Measurements from ENCODE around the gene DDX39B.
"Not testable (repeated sequence)": the region's sequence is repeated elsewhere in the genome, so short reads cannot be mapped to it uniquely, and the experiment has no call there.

DDX39B gene

DNA sequence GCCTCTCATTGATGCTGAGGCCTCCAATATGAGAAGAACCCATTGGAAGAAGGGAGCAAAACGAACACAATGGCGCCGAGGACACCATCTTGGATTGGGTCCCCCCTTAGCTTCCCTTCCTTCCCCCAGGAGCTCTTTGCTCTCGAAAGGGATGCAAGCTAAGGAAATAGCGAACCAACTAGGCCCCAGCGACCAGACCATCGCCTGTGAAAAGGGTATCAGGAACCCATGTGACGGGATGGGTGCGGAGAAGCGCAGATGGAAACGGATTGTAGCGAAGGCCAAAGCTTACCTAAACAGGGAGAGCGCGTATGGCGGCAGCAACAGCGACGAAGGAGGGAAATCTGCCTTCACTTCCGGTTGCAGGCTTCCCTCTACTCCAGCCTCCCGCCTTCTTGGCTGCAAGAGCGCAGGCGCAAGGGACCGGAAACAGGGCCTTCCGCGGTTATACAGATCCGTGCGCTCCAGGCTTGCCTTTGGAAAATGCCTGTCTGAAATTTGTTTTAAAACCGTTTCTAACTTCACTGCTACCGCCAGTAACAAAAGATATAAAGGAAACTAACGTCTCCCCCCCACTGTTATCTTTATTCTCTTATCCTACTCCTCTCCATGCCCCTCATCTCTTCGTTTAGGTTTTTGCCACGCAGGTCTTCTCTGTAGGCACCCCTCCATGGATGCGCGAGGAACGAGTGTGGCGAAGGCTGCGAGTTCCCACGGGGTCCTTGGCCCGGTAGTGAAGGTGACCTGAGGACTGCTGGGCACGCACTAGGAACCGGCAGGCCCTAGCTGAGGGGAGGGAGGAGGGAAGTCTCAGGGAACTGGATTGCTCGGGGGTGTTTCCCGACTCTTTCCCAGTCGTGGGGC lies at the start of gene DDX39B:
DDX39B (minus strand) TSS at position 346 of the 864 bp plus-strand sequence. CDS start 1,471 bp downstream, outside the sequence.
- Histone ChIP-seq H3K27ac (ENCODE audit: low read length) (peak within 1 kb of the TSS; percentile 99), H3K9me3 (ENCODE audit: control insufficient read depth in 2 of 2, low read length in 2 of 2) (no peaks in the 10 kb centered on the region), H3K9ac (ENCODE audit: low read length in 2 of 2) (peak within 1 kb of the TSS; percentile 97 to 98), H3K4me3 (ENCODE audit: low read length in 2 of 2) (peak within 1 kb of the TSS; percentile 95 to 100), H3K4me1 (ENCODE audit: control insufficient read depth, insufficient read depth, low read length) (peaks cover 50% of the 10 kb centered on the region), H3K27me3 (ENCODE audit: control insufficient read depth in 1 of 2, insufficient read depth in 2 of 2, low read length in 2 of 2) (no peaks in the 10 kb centered on the region), H3K36me3 (ENCODE audit: control insufficient read depth in 2 of 2, insufficient read depth in 2 of 2, low read length in 2 of 2) (peaks cover 17 to 20% of the 10 kb centered on the region in 2 donors)

GRCh38 chr6:31590691-31591090 lies 48.9 kb upstream of the DDX39B start:
- not testable (repeated sequence) for H3K9ac ChIP-seq (ENCODE audit: low read length in 2 of 2); H3K9me3 ChIP-seq (ENCODE audit: control insufficient read depth in 2 of 2, low read length in 2 of 2); H3K4me3 ChIP-seq (ENCODE audit: low read length in 2 of 2); H3K4me1 ChIP-seq (ENCODE audit: control insufficient read depth, insufficient read depth, low read length); H3K27ac ChIP-seq (ENCODE audit: low read length); H3K36me3 ChIP-seq (ENCODE audit: control insufficient read depth in 2 of 2, insufficient read depth in 2 of 2, low read length in 2 of 2)
- H3K27me3 ChIP-seq (ENCODE audit: control insufficient read depth in 1 of 2, insufficient read depth in 2 of 2, low read length in 2 of 2), result peaks cover 7 to 11% of the 10 kb centered on the region in 2 donors

GRCh38 chr6:31588871-31589650 lies 47.3 kb upstream of the DDX39B start:
- peaks cover 7 to 11% of the 10 kb centered on the region in 2 donors for H3K27me3 ChIP-seq (ENCODE audit: control insufficient read depth in 1 of 2, insufficient read depth in 2 of 2, low read length in 2 of 2)
- H3K4me3 ChIP-seq (ENCODE audit: low read length in 2 of 2), result no peak overlapping the region
- no peak overlapping the region for H3K27ac ChIP-seq (ENCODE audit: low read length)
- no peaks in the 10 kb centered on the region for H3K36me3 ChIP-seq (ENCODE audit: control insufficient read depth in 2 of 2, insufficient read depth in 2 of 2, low read length in 2 of 2)
- no peak overlapping the region for H3K9ac ChIP-seq (ENCODE audit: low read length in 2 of 2)
- H3K4me1 ChIP-seq (ENCODE audit: control insufficient read depth, insufficient read depth, low read length), result no peaks in the 10 kb centered on the region
- no peaks in the 10 kb centered on the region for H3K9me3 ChIP-seq (ENCODE audit: control insufficient read depth in 2 of 2, low read length in 2 of 2)

DNA sequence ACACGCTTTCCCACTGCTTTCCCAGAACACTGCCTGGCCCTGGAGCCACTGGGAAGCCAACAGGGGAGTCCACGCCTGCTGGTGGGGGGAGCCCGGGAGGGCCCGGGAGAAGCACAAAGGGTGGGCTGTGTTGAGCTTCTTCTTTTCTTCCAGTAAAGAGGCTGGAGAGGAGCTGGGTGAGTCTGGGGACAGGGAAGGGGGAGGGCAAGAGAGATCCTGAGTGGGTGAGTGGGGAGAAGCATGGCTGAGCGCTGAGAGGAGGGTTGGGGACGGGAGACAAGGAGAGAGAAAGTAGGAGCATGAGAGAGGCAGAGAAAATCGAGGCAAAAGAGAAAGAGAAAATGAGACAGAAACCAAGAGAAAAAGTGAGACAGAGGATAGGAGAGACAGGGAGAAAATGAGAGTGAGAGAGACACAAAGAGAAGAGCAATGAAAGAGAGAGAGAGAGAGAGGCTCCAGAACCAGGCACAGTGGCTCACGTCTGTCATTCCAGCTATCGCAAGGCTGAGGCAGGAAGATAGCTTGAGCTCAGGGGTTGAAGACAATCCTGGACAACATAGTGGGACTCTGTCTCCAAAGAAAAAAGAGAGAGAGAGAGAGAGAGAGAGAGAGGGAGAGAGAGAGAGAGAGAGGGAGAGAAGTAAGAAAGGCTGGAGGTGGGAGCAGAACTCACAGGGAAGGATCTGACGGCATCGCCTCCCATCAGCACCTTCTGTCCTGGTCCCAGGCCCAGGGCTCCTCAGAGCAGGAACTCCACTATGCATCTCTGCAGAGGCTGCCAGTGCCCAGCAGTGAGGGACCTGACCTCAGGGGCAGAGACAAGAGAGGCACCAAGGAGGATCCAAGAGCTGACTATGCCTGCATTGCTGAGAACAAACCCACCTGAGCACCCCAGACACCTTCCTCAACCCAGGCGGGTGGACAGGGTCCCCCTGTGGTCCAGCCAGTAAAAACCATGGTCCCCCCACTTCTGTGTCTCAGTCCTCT lies 46.3 kb upstream of the DDX39B start:
- no peak overlapping the region for H3K9ac ChIP-seq (ENCODE audit: low read length in 2 of 2)
- no peaks in the 10 kb centered on the region for H3K9me3 ChIP-seq (ENCODE audit: control insufficient read depth in 2 of 2, low read length in 2 of 2)
- H3K27ac ChIP-seq (ENCODE audit: low read length), result no peak overlapping the region
- H3K4me3 ChIP-seq (ENCODE audit: low read length in 2 of 2), result no peak overlapping the region
- H3K36me3 ChIP-seq (ENCODE audit: control insufficient read depth in 2 of 2, insufficient read depth in 2 of 2, low read length in 2 of 2), result no peaks in the 10 kb centered on the region
- H3K4me1 ChIP-seq (ENCODE audit: control insufficient read depth, insufficient read depth, low read length), result no peaks in the 10 kb centered on the region
- H3K27me3 ChIP-seq (ENCODE audit: control insufficient read depth in 1 of 2, insufficient read depth in 2 of 2, low read length in 2 of 2), result peaks cover 7 to 11% of the 10 kb centered on the region in 2 donors

GRCh38 chr6:31586599-31587281 lies 44.9 kb upstream of the DDX39B start:
- Histone ChIP-seq H3K27me3 (ENCODE audit: control insufficient read depth in 1 of 2, insufficient read depth in 2 of 2, low read length in 2 of 2) (peaks cover 7 to 11% of the 10 kb centered on the region in 2 donors), H3K9ac (ENCODE audit: low read length in 2 of 2) (no peak overlapping the region), H3K4me3 (ENCODE audit: low read length in 2 of 2) (no peak overlapping the region), H3K4me1 (ENCODE audit: control insufficient read depth, insufficient read depth, low read length) (peaks cover 5% of the 10 kb centered on the region), H3K36me3 (ENCODE audit: control insufficient read depth in 2 of 2, insufficient read depth in 2 of 2, low read length in 2 of 2) (no peaks in the 10 kb centered on the region), H3K27ac (ENCODE audit: low read length) (no peak overlapping the region), H3K9me3 (ENCODE audit: control insufficient read depth in 2 of 2, low read length in 2 of 2) (no peaks in the 10 kb centered on the region)

- Histone ChIP-seq H3K9ac (ENCODE audit: low read length in 2 of 2) (no peak within 1 kb of the TSS), H3K4me1 (ENCODE audit: control insufficient read depth, insufficient read depth, low read length) (peaks cover 11% of the 10 kb centered on the region), H3K27me3 (ENCODE audit: control insufficient read depth in 1 of 2, insufficient read depth in 2 of 2, low read length in 2 of 2) (peaks cover 7 to 11% of the 10 kb centered on the region in 2 donors), H3K27ac (ENCODE audit: low read length) (no peak within 1 kb of the TSS), H3K36me3 (ENCODE audit: control insufficient read depth in 2 of 2, insufficient read depth in 2 of 2, low read length in 2 of 2) (no peaks in the 10 kb centered on the region), H3K9me3 (ENCODE audit: control insufficient read depth in 2 of 2, low read length in 2 of 2) (no peaks in the 10 kb centered on the region), H3K4me3 (ENCODE audit: low read length in 2 of 2) (no peak within 1 kb of the TSS)
Measured at GRCh38 chr6:31586008-31586407, 44.2 kb upstream of the DDX39B start, which contains the start of gene LST1. TSS of gene LST1 (plus strand) at chr6:31586277. CDS start at chr6:31587300, 1,023 bp downstream.

DNA sequence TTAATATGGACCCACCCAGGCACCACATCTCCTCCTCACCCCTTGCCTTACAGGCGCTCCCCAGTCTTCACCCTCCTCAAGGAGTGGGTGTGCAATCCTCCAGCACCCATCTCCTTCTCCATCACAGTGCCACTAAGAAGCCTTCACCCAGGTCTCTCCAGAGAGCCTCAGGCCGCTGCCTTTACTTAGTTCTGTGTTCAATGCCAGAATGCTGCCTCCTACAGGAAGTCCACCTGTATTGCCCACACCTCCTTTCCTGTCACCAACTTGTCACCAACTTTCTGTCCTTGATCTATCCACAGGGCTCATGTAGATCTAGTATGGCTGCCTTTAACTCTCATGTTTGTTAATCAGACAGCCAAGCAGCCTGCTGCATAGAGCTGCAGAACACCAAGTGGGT lies 43.7 kb upstream of the DDX39B start:
- H3K27me3 ChIP-seq (ENCODE audit: control insufficient read depth in 1 of 2, insufficient read depth in 2 of 2, low read length in 2 of 2), result peaks cover 7 to 11% of the 10 kb centered on the region in 2 donors
- no peaks in the 10 kb centered on the region for H3K9me3 ChIP-seq (ENCODE audit: control insufficient read depth in 2 of 2, low read length in 2 of 2)
- H3K36me3 ChIP-seq (ENCODE audit: control insufficient read depth in 2 of 2, insufficient read depth in 2 of 2, low read length in 2 of 2), result no peaks in the 10 kb centered on the region
- H3K4me3 ChIP-seq (ENCODE audit: low read length in 2 of 2), result no peak overlapping the region
- no peak overlapping the region for H3K27ac ChIP-seq (ENCODE audit: low read length)
- no peak overlapping the region for H3K9ac ChIP-seq (ENCODE audit: low read length in 2 of 2)
- peaks cover 16% of the 10 kb centered on the region for H3K4me1 ChIP-seq (ENCODE audit: control insufficient read depth, insufficient read depth, low read length)

DNA sequence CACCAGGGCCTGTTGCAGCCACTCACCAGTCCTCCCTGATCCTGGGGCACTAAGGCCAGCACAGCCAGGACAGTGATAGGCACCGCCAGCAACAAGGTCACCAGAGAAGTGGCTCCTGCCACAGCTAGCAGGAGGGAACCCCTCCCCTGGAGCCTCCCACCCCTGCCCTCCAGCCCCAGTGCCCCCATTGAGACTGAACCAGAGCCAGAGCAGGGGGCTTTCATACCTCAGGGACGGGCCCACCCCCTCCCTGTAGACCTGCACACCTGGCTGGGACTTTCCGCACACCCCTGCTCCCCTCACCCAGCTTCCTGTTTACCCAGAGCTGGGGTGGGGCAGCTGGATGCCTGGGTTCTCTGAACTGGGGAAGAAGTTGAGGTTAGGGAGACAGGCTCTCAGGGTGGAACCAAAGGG lies 40.4 kb upstream of the DDX39B start, which contains the start of gene LTB:
LTB (minus strand) TSS at position 195 of the 414 bp plus-strand sequence; CDS start at position 188, 7 bp downstream.
- Histone ChIP-seq H3K9me3 (ENCODE audit: control insufficient read depth in 2 of 2, low read length in 2 of 2) (no peaks in the 10 kb centered on the region), H3K4me1 (ENCODE audit: control insufficient read depth, insufficient read depth, low read length) (peaks cover 19% of the 10 kb centered on the region), H3K36me3 (ENCODE audit: control insufficient read depth in 2 of 2, insufficient read depth in 2 of 2, low read length in 2 of 2) (no peaks in the 10 kb centered on the region), H3K27me3 (ENCODE audit: control insufficient read depth in 1 of 2, insufficient read depth in 2 of 2, low read length in 2 of 2) (peaks cover 2 to 6% of the 10 kb centered on the region in 2 donors), H3K9ac (ENCODE audit: low read length in 2 of 2) (peak within 1 kb of the TSS; percentile 88 to 91), H3K4me3 (ENCODE audit: low read length in 2 of 2) (peak within 1 kb of the TSS; percentile 92 to 94), H3K27ac (ENCODE audit: low read length) (peak within 1 kb of the TSS; percentile 79)

GRCh38 chr6:31581434-31582229 lies 39.8 kb upstream of the DDX39B start:
- peaks cover under 1% of the 10 kb centered on the region in 2 donors for H3K27me3 ChIP-seq (ENCODE audit: control insufficient read depth in 1 of 2, insufficient read depth in 2 of 2, low read length in 2 of 2)

More at GRCh38 chr6:31581434-31582229, 39.8 kb upstream of the DDX39B start:
- peak overlapping the region; percentile 88 to 91 for H3K9ac ChIP-seq (ENCODE audit: low read length in 2 of 2)
- H3K4me3 ChIP-seq (ENCODE audit: low read length in 2 of 2), result peak overlapping the region; percentile 92 to 94
- peak overlapping the region; percentile 79 for H3K27ac ChIP-seq (ENCODE audit: low read length)
- peaks cover 19% of the 10 kb centered on the region for H3K4me1 ChIP-seq (ENCODE audit: control insufficient read depth, insufficient read depth, low read length)
- H3K36me3 ChIP-seq (ENCODE audit: control insufficient read depth in 2 of 2, insufficient read depth in 2 of 2, low read length in 2 of 2), result no peaks in the 10 kb centered on the region
- no peaks in the 10 kb centered on the region for H3K9me3 ChIP-seq (ENCODE audit: control insufficient read depth in 2 of 2, low read length in 2 of 2)

Data from stomach smooth muscle (tissue), 2 donors.